ENCODE data around the gene KDM4C. TPM values are rescaled to one million over a fixed set of nuclear protein-coding genes. Genes with fewer than 3 reads are reported as not detected.

The KDM4C gene
- total and polyA plus RNA-seq, 2 of the 13 experiments (the other 11 are each of a cell fraction or from before 2014, with no cell fraction given) = 19.4 to 23.6 TPM

DNA sequence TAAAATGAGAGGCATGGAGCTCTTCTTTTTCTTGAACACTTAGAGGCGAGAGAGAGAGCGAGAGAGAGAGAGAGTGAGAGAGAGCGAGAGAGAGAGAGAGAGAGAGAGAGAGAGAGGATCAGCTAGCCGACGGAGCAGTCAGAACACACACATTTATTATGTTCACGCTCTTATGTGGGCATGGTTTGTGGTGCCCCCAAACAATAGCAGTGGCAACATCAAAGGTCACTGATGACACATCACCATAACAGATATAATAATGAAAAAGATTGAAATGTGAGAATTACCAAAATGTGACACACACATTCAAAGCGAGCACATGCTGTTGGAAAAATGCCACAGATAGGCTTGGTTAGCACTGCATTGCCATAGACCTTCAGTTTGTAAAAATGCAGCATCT lies 116.1 kb downstream of the KDM4C start (continued):
- TF ChIP-seq RORA (CRISPR knock-in tag; IDR thresholded peaks at IDR 0.05) = no peak
- TF ChIP-seq NCOA5 (CRISPR knock-in tag; IDR thresholded peaks at IDR 0.05) = no peak
- TF ChIP-seq ZNF350 (CRISPR knock-in tag; IDR thresholded peaks at IDR 0.05; ENCODE audit: borderline replicate concordance, low read depth) = no peak
- TF ChIP-seq, protein P1, sequence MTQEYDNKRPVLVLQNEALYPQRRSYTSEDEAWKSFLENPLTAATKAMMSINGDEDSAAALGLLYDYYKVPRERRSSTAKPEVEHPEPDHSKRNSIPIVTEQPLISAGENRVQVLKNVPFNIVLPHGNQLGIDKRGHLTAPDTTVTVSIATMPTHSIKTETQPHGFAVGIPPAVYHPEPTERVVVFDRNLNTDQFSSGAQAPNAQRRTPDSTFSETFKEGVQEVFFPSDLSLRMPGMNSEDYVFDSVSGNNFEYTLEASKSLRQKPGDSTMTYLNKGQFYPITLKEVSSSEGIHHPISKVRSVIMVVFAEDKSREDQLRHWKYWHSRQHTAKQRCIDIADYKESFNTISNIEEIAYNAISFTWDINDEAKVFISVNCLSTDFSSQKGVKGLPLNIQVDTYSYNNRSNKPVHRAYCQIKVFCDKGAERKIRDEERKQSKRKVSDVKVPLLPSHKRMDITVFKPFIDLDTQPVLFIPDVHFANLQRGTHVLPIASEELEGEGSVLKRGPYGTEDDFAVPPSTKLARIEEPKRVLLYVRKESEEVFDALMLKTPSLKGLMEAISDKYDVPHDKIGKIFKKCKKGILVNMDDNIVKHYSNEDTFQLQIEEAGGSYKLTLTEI (CRISPR knock-in tag; conservative IDR thresholded peaks at IDR 0.05) = no peak

DNA sequence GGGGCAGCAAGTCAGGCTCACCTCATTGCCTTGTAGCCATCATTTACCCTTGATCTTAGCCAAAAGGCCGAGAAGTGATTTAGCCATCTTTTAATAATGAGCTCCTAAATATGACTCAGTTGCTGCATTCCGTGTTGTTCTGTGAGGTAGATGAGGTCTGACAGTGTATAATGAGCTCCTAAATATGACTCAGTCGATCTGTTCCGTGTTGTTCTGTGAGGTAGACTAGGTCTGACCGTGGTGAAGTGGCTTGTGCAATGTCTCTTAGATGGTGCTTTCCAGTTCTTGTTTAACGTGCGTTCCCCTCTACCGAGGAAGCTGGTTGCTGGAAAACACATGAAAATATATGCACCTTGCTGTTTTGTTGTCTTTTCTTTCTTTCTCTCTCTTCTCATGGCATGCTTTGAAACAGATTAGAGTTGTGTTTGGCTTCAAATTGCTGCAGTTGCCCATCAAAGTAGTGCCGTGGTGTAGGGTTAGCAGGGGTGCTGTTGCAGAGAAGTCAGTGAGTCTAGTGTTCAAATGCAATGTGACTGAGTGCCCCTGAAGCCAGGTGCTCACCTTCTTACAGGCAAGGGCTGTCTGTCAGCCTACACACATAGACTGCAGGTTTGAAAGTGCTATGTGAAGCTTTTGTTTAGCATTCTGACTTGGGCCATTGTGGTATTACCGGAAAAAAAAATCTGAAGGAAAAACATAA lies 118.6 kb downstream of the KDM4C start:
- Histone ChIP-seq H3K9me3 (ENCODE audit: low read length) (no peaks in the 10 kb centered on the region), H3K4me3 (replicated peaks in 1 of 3; ENCODE audit: insufficient read depth in 1 of 3, low read depth in 2 of 3, low read length in 3 of 3) (no peak overlapping the region), H3K27me3 (ENCODE audit: control insufficient read depth in 1 of 2, insufficient read depth in 2 of 2, low read length in 2 of 2) (no peaks in the 10 kb centered on the region), H3K27ac (ENCODE audit: extremely low read length, insufficient read depth, low read length) (peak overlapping the region; percentile 70), H3K9ac (ENCODE audit: insufficient read depth, low read depth, low read length) (no peak overlapping the region), H3K36me3 (replicated peaks in 1 of 2; ENCODE audit: control insufficient read depth in 1 of 2, insufficient read depth in 2 of 2, low read length in 2 of 2) (peaks cover 0 to 5% of the 10 kb centered on the region in 2 experiments; a peak in 2 of 5 replicates), H3K79me2 (ENCODE audit: insufficient read depth, low read length) (peaks cover 6% of the 10 kb centered on the region), H2AFZ (ENCODE audit: low read length) (no peak overlapping the region), H3K4me1 (ENCODE audit: insufficient read depth, low read length) (peaks cover 65% of the 10 kb centered on the region), H3K4me2 (ENCODE audit: low read depth, low read length) (no peak overlapping the region), H4K20me1 (ENCODE audit: insufficient read depth, low read length) (no peaks in the 10 kb centered on the region)
- no TSS peak for BruUV-seq (replicated peaks)
- intact Hi-C loops (cut with micrococcal nuclease; ENCODE audit: unreplicated experiment) = no loop called here
- 92% methylated on average over 10 of the region's 10 CpGs for WGBS (ENCODE audit: low lambda C conversion rate)
- in situ Hi-C loops (cut with HindIII; ENCODE audit: extremely low pct_ligation_motif_present, low pct_unique_long_range_greater_than_20kb) = no loop called here
- DNase-seq (ENCODE audit: low spot score) (no peak), ATAC-seq (no peak), FAIRE-seq (no peak)
- POLR2A ChIA-PET = interaction anchor here (2.8 kb wide), 1 partner anchor 22 kb away, joined by 16 read pairs; no protein-coding TSS in a partner anchor
- CTCF ChIA-PET (ENCODE audit: low intra/inter-chr PET ratio, low total read pairs) = no interaction called here
- TF ChIP-seq ZBTB21 (CRISPR knock-in tag; IDR thresholded peaks at IDR 0.05) = no peak
- TF ChIP-seq MIER3 (CRISPR knock-in tag; IDR thresholded peaks at IDR 0.05; ENCODE audit: borderline replicate concordance) = no peak
- no peak for TF ChIP-seq ZSCAN20 (CRISPR knock-in tag; IDR thresholded peaks at IDR 0.05; ENCODE audit: borderline replicate concordance)
- TF ChIP-seq, protein P2, sequence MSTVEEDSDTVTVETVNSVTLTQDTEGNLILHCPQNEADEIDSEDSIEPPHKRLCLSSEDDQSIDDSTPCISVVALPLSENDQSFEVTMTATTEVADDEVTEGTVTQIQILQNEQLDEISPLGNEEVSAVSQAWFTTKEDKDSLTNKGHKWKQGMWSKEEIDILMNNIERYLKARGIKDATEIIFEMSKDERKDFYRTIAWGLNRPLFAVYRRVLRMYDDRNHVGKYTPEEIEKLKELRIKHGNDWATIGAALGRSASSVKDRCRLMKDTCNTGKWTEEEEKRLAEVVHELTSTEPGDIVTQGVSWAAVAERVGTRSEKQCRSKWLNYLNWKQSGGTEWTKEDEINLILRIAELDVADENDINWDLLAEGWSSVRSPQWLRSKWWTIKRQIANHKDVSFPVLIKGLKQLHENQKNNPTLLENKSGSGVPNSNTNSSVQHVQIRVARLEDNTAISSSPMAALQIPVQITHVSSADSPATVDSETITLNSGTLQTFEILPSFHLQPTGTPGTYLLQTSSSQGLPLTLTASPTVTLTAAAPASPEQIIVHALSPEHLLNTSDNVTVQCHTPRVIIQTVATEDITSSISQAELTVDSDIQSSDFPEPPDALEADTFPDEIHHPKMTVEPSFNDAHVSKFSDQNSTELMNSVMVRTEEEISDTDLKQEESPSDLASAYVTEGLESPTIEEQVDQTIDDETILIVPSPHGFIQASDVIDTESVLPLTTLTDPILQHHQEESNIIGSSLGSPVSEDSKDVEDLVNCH (CRISPR knock-in tag; IDR thresholded peaks at IDR 0.05) = no peak
- TF ChIP-seq, protein P3, sequence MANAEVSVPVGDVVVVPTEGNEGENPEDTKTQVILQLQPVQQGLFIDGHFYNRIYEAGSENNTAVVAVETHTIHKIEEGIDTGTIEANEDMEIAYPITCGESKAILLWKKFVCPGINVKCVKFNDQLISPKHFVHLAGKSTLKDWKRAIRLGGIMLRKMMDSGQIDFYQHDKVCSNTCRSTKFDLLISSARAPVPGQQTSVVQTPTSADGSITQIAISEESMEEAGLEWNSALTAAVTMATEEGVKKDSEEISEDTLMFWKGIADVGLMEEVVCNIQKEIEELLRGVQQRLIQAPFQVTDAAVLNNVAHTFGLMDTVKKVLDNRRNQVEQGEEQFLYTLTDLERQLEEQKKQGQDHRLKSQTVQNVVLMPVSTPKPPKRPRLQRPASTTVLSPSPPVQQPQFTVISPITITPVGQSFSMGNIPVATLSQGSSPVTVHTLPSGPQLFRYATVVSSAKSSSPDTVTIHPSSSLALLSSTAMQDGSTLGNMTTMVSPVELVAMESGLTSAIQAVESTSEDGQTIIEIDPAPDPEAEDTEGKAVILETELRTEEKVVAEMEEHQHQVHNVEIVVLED (CRISPR knock-in tag; IDR thresholded peaks at IDR 0.05; ENCODE audit: borderline replicate concordance) = no peak
- TF ChIP-seq ZFP37 (CRISPR knock-in tag; IDR thresholded peaks at IDR 0.05; ENCODE audit: borderline replicate concordance) = no peak
- TF ChIP-seq PTBP1 (IDR thresholded peaks at IDR 0.05; ENCODE audit: low read depth, low read length, poor library complexity, severe bottlenecking) = no peak
- no peak for TF ChIP-seq ZNF598 (CRISPR knock-in tag; IDR thresholded peaks at IDR 0.05; ENCODE audit: borderline replicate concordance)
- TF ChIP-seq ZNF644 (CRISPR knock-in tag; IDR thresholded peaks at IDR 0.05; ENCODE audit: low read depth) = no peak
- TF ChIP-seq KLF13 (CRISPR knock-in tag; IDR thresholded peaks at IDR 0.05) = no peak
- TF ChIP-seq SETDB1 (CRISPR knock-in tag; IDR thresholded peaks at IDR 0.05; ENCODE audit: borderline replicate concordance) = no peak
- no peak for TF ChIP-seq ZFP1 (CRISPR knock-in tag; IDR thresholded peaks at IDR 0.05)
